ENCODE results near the gene PITPNB.
A peak's percentile ranks its signal among the peaks of the same experiment; 100 is the strongest.

The PITPNB gene

DNA sequence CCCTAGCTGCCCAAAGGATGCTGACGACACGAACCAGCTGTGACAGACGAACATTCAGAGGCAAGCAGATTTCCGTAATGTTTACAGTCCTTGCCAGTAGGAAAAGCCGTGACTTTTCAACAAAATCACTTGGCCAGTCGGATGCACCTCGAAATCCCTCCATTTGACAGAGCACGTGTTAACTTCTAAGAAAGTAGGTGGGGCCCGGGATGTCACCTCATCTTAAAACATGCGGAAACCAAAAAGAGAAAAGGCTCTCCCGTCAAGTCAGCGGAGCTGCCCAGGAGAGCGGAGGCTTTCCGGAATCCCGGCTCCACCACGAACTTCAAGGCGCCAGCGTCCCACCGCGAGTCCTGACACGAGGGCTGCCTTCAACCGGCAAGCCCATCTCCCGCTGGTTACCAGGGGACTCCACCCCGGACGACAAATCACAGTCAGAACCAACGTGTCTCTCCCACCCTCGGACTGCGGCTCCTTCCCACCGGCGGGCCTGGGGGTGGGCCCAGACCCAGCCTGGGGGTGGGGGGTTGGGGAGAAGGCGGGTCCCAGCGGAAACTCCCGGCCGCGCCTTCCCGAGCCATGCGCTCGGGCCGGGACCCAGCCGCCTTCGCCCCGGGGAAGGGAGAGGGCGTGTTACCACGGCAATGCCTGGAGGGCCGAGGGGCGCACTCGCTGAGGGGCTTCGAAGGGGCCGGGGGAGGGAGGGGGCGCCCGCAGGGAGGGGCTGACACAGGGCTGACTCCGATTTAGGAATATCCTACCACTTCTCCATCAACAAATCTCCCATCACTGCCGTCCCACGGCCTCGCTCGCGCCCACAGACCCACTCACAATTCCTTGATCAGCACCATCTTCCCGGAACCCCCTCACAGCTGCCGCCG, 475 bp downstream of the PITPNB start:
- peak; percentile 85 for DNase-seq

DNA sequence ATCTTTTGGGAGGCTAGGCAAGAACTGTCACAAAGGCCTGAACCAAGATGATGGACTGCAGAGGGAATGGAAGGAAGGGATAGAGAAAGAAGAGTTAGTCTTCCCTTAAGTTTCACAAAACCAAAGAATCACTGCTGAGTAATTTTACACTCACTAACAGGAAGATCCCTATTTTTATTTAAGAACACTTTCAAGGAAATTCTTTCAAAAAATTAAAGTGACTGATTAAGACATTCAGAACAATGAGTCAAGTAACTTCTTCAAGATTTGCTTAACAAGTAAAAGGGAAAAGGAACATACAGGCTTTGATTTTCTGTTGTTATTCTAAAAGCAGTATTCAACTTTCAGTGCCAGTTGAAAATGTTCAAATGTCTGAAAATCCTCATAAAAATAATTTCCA, 3.1 kb downstream of the PITPNB start:
- DNase-seq: no peak

DNA sequence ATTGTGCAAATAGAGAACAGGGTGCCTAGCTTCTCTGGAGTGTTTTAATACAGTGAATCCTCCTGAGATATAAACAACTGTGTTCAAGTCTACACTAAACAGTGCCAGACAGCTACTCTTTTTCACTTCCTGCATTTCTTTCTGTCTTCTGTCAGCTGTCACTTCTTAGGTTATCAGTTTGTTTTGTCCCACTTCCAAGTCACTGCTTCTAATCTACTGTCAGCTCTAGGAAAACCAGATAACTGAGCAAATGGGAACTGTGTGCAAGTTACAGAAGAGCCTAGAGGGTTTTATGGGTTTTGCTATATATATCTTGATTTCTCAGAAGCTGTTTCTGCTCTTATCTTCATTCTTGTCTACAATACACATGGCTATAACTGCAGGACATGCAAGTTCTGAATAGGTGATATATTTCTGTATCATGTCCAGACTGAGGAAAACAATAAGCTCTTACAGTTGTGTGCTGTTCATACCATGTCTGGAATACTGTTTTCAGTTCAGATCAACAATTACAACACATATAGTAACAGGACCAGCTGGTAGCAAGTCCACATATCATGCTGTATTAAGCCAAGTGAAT, 5.8 kb downstream of the PITPNB start:
- DNase-seq: no peak

DNA sequence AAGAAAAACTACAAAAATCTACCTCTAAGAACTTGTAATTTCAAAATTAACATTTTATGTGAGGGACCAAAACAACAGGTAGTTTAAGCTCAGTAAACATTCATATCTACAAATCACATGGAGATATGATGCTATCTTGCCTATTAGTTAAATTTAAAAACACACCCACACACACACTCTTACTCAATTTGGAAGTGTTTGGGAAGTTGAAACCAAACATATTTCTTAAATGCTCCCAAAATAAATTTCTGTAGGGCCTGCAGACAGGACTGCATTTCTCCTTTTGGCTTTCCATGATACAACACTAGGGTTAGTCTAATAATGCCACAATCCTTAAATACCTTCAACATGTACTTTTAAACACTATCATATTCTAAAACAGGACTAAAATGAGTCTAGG, 7.0 kb downstream of the PITPNB start:
- no peak for DNase-seq

DNA sequence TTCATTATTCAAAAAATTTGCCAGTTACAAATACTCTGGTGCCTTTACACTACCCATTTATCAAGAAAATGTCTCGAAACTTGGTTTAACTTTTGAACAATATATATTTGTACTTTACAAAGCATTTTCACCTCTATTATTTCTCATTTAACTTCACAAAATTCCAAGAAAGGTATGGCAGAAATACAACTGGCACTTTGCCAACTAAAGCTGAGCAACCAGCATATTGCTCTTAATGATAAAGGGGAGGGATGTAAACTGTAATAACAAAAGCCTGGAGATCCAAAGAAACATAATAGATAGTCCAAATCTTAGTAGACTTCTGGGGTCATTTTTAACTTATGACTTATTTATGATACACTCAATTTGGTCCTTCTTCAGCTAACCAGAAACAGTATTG, 7.7 kb downstream of the PITPNB start:
- no peak for DNase-seq

DNA sequence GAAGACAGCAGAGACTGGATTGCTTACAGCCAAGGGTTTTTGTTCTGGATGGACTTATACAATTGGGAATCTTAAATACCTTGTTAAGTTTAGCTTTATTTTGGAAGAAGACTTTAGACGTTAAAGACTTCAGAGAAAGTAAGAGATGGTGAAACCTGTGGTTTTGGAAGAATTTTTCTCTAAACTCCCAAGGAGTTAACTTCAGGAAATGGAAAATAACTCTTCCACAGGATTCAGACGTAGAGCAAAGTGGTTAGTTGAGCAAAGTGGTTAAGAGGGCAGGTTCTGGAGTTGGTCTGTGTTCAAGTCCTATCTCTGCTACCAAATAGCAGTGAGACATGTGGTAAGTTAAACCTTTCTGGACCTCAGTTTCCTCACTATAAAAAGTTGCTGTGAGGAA, 12.8 kb downstream of the PITPNB start:
- DNase-seq: no peak

DNA sequence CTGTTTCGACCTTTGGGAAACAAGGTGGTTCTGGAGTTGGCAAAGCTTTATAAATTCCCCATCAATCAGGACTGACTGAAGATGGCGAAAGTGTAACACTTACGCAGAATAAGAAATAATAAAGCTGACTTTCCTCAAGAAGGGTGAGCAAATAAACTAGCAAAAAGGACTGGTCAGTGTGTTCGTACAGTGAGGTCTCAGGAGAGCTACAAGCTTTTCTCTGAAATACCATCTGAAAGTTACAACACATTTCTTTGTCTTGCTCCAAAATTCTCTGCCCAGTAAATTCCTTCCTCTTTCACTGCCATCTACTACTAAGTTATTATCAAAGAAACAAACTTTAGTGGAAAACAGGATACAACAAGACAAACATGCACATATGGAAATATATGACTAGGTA, 13.4 kb downstream of the PITPNB start:
- no peak for DNase-seq

DNA sequence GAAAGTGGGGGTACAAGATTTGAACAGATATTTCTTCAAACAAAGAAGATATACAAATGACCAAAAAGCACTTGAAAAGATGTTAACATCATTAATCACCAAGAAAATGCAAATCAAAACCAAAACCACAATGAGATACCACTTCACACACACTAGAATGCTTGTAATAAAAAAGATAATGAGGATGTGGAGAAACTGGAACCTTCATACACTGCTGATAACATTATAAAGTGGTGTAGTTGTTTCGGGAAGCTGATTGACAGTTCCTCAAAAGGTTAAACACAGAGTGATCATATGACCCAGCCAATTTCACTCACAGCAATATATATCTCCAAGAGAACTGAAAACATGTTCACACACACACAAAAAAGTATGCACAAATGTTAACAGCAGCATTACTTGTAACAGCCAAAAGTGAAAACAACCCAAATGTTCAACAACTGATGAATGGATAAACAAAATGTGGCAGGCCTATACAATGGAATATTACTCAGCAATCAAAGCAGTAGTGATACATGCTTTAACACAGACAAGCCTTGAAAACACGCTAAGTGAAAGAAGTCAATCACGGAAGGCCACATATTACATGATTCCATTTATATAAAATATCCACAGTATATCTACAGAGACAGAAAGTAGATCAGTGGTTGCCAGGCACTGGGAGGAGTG, 15.1 kb downstream of the PITPNB start:
- no peak for DNase-seq

DNA sequence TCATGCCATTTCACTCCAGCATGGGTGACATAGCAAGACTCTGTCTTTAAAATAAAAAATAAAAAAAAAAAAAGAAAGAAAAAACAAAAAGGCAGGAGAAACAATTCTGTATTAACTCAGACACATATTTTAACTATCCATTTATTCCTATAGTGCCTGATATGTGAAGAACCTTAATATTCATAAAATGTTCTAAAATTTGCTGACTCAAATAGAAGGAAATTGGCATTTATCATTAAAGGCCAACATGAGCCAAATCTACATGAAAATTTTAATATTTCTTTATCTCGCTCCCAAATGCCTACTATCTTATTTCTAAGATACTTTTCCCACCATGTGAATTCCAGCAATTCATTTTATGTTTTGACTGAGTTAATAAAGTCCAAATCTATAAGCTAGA, 18.9 kb downstream of the PITPNB start:
- no peak for DNase-seq

DNA sequence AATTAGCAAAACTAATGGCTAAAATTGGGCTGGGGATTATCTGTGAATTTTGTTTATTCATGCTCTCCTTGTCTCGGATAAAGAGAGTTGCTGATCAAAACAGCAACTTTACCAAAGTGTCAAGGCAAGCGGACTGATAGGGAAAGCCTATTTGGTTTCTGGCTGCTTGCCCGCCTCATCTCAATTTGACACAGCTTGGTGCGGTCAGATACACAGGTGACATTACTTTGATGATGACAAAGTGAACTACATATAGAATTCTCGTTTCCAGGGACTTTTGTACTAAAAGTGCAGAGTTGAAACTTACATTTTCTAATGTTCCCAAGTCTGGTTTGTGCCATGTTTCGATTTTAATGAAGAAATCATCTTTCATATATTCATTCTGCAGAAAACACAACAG, 22.8 kb downstream of the PITPNB start:
- no peak for DNase-seq

DNA sequence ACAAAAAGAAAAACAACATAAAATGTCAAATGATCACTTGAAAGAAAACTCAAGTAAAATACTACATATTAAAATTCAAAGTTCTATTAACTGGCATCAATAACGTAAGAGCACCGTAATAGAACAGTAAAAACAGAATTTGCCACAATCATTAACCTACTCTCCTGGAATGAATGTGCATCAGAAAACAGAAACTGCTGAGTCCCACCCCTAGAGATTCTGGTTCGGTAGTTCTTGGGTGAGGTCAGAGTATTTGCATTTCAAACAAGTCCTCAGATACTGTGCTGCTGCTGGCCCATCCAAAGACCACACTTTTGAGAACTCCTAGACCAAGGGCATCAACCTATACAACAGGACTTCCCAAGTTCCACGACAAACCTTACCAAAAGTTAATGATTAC, 23.5 kb downstream of the PITPNB start:
- DNase-seq: no peak

DNA sequence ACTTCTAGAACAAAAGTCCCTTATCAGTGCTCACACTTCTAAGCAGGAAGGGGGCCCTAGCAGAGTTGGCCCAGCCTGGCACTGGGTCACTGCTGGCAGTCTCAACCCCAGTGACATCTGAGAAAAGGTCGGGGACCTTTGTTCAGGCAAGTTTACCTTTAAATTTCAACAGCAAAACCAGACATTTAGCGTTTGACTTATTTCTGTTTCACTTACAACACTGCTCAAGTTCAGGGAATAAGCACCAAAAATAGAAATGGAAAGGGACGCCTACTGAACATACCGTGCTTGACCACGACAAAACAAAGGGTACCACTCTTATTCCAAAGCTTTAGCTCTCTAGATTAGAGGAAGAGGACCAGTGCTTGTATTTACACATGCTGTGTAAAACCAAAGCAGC, 26.2 kb downstream of the PITPNB start:
- DNase-seq: no peak

DNA sequence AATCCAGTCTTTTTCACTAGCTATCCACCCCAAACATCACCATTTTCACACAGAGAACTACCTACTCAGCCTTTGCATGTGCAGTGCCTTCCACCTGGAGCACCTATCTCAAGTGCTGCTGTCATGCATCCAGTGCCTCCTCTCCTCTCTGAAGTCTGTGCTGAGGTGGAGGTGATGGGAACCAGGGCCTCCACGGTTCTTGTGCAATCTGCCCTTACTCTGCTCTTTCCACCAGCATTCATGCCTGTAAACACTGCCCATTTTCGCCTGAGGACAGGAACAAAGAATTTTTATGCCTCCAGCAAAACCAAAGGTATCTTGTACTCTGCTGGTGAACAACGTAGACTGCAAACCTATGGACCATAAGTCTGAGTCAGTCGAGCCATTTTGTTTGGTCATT, 27.0 kb downstream of the PITPNB start:
- no peak for DNase-seq

DNA sequence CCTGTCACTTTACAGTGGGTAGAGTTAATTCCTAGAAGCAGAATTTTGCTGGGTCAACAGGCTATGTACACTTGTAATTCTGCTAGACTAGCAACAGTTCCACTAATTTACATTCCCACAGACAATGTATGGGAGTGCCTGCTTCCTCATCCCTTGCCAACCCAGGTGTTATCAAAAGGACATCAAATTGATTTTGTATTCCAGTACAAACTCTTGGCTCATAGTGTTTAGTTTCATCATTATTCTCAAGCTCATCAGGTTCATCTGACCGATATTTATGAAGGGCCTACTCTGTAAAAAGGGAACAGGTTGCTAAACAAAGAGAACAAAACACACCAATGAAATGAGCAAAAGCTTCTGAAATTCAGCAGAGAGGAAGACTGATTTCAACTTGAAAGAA, 30.7 kb downstream of the PITPNB start:
- no peak for DNase-seq

DNA sequence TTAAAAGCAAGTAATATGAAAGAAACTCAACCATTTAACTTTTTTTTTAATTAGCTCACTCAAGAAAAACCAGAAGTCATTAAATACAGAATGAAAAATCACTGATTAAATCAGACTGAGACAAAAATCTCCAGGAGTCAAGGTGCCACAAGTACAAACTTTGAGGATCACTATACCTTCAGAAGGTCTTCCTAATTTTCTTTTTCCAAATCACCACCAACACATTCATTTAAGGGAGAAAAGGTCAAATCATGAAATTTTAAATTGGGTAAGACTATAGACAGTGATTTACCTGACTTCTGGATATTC, 32.3 kb downstream of the PITPNB start:
- DNase-seq: no peak

DNA sequence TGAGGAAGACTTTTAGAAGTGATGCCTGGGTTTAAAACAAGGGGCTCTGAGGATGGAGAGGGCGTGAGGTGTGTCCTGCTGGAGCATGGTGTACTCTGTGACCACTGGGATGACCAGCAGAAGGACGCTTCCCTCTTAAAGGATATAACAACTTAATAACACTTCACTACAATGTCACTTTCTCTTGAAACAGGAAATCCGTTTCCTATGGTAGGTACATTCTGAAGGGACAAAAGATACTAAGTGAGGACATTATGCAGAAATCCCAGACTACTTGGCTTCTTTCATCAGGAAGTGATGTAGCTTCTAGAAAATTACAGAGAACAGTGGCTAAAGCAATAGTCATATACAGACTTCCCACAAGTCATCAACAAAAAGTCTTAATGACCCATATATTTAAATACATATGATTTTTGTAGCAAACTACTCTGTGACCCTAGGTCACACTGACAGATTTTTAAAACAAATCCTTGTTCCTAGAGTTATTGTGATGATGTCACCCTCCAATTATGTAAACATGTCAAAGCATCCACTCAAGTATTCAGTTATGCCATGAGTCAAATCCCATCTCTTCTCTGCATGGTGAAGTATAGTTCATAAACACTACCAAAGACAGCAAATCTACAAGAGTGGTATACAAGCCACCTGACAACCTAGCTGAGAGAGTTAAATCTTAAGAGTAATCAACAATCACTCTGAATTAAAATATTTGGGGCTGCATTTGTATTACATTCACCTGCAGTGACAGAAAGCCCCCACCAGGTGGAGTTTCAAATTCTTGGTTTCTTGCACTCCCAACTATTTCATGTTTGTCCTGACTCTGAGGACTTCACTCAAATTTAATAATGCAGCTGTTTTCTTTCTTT, 32.8 kb downstream of the PITPNB start:
- peak; percentile 78 for DNase-seq

DNA sequence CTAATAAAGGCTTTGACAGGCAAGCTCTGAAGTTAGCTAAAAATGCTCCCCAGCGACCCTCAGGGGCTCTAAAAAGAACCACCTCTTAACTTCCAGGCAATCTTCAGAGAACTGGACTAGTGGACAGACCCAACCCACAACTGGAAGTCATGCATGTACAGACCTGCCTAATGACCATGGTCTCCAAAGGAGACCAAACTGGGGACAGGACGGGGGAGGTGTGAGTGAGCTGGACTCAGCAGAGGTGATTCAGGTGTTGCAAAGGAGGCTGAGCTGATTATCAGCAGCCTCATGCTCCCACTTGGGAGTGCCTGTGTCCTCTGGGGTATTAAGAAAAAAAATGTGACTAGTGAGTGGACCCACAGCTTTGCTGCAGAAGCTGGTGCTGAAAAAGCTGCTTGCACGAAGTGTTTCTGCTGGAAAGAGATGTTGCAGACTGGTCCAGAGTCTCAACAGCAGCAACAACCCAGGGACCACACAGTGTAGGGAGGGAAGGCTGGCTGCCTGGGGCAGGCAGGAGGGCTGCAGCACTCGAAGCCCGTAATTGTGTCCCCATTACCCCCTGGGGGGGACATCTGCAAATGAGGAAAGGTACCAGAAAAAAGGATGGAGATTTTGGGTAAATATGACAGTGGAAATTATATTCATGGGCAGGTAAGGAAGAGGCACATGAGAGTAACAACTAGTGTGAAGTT, 35.3 kb downstream of the PITPNB start:
- DNase-seq: no peak

DNA sequence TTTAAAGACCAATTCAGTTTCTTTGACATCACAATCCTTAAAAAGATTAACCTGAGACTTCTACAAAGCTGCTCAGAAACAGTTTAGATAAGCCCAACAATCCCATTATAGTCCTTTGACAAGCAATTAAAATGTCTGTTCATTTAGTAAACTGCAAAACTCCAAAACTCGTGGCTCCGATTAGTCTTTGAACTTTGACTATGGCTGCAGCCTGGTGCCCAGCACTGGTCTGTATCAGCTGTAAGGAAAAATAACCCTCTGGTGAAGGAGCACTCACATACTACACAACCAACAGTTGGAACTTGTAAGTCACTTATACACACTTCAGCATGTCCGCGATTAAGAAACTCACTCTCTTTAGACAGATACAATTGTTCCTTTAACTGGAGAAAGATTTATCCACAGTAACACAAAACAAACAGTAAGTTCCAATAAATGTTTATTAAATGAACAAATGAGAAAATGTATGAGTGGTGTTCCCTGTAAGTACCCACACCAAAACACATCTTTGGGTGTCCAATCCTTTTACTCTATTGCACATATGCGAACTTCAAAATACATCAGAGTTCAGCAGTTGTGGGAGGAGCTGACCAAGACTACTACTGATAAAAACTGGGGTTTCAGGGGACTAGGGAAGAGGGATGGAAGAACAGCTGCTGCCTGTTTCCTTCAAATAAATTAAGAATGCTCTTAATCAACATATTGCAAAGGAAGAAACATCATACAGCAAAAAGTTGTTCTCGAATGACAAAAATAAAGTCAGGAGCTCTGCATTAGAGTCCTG, 36.4 kb downstream of the PITPNB start:
- DNase-seq: no peak

DNA sequence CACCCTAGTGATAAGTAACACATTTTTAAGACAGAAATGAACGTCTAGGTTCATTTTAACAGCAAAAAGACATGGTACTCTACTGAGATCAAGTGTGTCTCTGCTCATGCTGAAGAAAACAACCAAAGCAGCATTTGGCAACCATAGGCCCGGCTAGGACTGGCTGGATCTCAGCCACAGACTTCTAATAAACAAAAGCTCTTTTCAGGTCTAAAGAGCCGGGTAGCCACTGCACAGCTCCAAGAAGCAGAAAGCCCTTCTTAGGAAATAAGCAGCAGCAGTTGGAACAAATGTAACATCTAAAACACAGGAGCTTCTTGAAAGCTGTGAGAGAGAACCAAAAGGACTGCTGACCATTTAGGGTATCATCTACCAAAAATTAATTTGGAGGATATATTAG, 37.6 kb downstream of the PITPNB start:
- DNase-seq: no peak

DNA sequence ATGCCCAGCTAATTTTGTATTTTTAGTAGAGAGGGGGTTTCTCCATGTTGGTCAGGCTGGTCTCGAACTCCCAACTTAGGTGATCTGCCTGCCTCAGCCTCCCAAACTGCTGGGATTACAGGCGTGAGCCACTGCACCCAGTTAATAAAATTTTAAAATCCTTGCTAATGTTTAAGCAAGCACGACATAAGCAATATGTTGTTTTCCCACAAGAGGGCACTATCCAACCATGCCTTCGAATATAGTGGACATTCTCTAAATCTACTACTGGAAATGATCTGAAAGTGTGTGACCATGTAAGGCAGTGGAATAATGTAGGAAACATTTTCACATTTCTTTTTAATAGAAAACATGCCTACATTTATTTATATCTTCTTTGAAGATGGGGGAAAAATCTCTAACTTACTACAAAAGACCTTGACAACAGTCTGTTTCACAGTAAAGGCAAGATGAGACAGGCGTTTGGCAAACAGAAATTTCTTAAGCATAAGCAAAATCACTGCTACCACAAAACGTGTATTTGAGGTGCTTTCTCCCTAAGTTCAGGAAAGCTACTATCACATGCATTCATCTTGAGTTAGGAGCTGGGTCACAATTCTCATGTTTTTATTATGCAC, 38.2 kb downstream of the PITPNB start:
- DNase-seq: no peak

DNA sequence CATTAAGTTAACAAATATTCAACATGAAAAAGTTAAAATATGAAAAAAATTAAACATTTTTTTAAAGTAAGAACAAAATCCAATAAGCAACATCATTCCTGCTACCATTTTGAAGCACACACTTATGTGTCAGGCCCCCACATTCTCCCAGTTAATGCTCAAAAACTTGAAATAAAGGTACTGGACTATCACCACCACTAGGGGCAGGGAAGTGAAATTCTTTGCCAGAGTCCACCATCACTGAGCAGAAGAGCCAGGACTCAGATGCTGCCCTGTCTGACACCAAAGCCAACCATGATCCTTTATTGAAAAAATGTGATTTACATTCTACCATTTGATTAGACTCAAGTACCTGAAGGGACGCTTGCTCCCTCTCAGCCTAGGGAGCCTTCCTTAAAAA, 39.1 kb downstream of the PITPNB start:
- no peak for DNase-seq

DNA sequence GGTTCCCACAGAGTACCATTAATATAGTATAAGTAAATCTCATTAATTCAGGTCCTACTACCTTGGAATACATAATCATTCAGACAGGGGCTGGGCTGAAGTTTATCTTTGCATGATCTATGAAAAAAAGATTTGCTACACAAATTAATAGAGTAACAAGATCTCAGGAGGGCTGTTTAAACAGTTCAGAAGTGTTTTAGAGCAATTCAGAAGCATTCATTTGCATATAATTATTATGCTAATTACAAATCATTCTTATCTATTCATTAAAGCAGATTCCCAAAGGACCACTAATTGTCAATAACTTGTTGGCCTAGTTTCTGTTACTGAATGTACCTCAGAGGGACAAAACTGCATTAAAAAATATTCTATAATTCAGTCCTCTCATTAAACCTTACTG, 40.5 kb downstream of the PITPNB start:
- DNase-seq: no peak
